Uterus (tissue), 2 donors: ENCODE measurements around the gene IL18RAP.

Experiments
- POLR2A ChIP-seq, 2 donors: fragments of 450-650 bp; IDR thresholded peaks; one replicate each; pipeline ENCODE4 v1.6.1; 2016; ENCODE audit warnings: antibody characterized with exemption in 2 of 2, mild to moderate bottlenecking in 1 of 2, moderate library complexity in 1 of 2
- TF ChIP-seq, protein P1 (sequence below), 4 experiments: fragments of 200-600 bp in 2 of 4; fragments of 450-650 bp in 2 of 4; sonication (generic) in 2 of 4; IDR thresholded peaks; one replicate each; pipeline ENCODE4 v1.5.1; 2016 to 2019; ENCODE audit warnings: antibody characterized with exemption in 4 of 4, mild to moderate bottlenecking in 2 of 4, moderate library complexity in 1 of 4

DNA sequence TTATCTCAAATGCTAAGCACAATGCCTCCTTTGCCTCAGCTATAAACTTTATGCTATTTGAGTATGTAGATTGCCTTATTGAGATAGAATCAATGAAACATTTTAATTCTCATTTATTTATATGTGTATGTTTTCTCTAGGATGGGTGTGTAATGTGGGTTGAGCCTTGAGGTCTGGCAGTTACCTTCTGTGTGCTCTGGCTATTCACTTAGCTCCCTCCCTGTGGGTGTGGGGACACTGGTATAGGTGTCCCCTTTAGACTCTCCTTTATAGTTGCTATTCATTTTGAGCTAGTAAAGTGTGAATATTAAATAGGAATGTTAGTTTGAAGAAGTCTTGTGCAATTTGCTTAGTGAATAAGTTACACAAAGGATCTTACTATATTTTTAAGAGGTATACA lies 51.8 kb downstream of the IL18RAP start:
- TF ChIP-seq, protein P1, sequence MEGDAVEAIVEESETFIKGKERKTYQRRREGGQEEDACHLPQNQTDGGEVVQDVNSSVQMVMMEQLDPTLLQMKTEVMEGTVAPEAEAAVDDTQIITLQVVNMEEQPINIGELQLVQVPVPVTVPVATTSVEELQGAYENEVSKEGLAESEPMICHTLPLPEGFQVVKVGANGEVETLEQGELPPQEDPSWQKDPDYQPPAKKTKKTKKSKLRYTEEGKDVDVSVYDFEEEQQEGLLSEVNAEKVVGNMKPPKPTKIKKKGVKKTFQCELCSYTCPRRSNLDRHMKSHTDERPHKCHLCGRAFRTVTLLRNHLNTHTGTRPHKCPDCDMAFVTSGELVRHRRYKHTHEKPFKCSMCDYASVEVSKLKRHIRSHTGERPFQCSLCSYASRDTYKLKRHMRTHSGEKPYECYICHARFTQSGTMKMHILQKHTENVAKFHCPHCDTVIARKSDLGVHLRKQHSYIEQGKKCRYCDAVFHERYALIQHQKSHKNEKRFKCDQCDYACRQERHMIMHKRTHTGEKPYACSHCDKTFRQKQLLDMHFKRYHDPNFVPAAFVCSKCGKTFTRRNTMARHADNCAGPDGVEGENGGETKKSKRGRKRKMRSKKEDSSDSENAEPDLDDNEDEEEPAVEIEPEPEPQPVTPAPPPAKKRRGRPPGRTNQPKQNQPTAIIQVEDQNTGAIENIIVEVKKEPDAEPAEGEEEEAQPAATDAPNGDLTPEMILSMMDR (IDR thresholded peaks at IDR 0.05): no peak
- no peak for TF ChIP-seq POLR2A (IDR thresholded peaks at IDR 0.05)
